Fibroblast of villous mesenchyme (primary cell): ENCODE results near the gene PCBP3. TPM values are rescaled to one million over a fixed set of nuclear protein-coding genes. Genes with fewer than 3 reads are reported as not detected.

Source experiments
- DNase-seq: peaks from one replicate; pipeline ENCODE4 v3.0.0-alpha.2; 2010; ENCODE audit warnings: low read depth
- H3K4me3 ChIP-seq: 2 replicates; pipeline ENCODE4 v1.5.1; 2011; ENCODE audit warnings: low read depth, mild to moderate bottlenecking, low read length
- CTCF ChIP-seq: IDR thresholded peaks from 2 replicates; pipeline ENCODE4 v1.5.1; 2012; ENCODE audit warnings: low read depth, mild to moderate bottlenecking, low read length; ENCODE audit not compliant: insufficient read depth
- total RNA-seq: library from RNA; depleted of rRNA; stranded (reverse); fragments of >200 nt; gene quantifications from 2 replicates; pipeline ENCODE4 v1.2.3, GENCODE V29; 2012

PCBP3 gene
- total RNA-seq, 1 donor: 1.3 TPM

DNA sequence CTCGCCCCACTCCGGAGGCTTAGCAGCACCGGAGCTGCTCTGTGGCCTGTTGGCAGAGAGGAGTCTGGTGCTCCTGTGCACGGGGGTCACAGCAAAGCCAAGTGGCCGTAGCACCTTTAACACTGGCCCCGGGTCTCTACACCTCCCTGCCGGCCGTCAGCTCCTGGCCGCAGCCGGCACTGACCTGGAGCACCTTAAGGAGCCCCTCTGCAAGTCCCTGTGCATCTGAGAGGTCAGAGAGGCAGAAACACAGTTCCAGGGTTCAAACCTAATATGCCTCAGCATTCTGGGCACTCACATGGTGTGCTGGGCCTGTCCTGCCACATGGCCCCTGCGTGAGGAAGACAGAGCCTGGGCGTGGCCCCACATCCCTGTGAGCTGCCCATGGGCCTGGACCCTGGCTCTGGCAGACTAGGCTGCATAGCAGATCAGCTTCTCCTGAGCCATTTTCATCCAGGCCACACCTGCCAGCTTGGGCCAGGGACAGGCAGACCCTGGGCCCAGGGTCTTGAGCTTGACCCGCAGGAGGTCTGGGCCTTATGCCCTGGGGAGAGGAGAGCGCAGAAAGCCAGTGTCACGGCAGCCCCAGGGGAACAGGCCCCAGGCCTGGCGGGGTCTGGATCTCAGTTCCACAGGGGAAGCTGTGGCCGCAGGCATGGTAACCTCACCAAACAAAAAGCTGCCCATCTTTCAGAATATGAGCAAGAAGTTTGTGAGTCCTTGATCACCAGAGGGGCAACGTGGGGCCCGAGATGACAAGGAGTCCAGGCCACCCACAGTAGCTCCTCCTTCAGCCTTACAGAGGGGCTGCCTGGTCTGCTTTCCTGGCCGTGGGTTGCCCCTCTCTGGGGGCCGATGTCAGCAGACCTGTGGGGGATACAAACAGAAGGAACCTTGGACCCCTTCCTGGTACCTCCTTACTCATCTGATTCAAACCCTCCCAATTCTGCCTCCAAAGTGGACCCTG lies 192.1 kb downstream of the PCBP3 start:
- H3K4me3 ChIP-seq: no peak overlapping the region
- TF ChIP-seq CTCF: no peak
- DNase-seq: no peak

GRCh38 chr21:45836268-45836655 lies 192.7 kb downstream of the PCBP3 start:
- no peak overlapping the region for H3K4me3 ChIP-seq
- peak; percentile 56 for DNase-seq
- TF ChIP-seq CTCF: no peak

- no peak for TF ChIP-seq CTCF
- H3K4me3 ChIP-seq: no peak overlapping the region
- DNase-seq: no peak
Observed at GRCh38 chr21:45836694-45837670, 193.5 kb downstream of the PCBP3 start.

GRCh38 chr21:45837936-45838335 lies 194.4 kb downstream of the PCBP3 start:
- TF ChIP-seq CTCF: no peak
- no peak overlapping the region for H3K4me3 ChIP-seq
- DNase-seq: no peak

GRCh38 chr21:45838634-45839033 lies 195.1 kb downstream of the PCBP3 start:
- DNase-seq: no peak
- H3K4me3 ChIP-seq: no peak overlapping the region
- no peak for TF ChIP-seq CTCF

DNA sequence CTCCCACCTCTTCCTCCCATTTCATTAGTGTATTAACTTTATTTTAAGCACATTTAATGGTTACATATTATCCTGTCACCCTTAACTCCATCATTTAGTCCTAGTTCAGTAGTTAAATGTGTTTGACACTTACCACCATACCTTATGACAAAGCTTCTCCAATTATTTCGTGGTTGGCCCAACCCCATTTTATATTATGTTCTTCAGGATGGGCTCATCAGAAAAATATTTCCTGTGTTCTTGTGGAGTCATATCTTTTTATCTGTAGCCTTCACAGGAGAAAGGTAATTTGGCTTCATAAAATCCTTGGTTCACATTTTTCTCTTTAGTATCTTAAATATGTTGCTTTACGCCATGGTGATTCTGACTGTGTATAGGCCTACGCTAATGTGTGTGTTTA lies 195.7 kb downstream of the PCBP3 start:
- no peak for TF ChIP-seq CTCF
- no peak overlapping the region for H3K4me3 ChIP-seq
- no peak for DNase-seq
